ENCODE results near the gene ZSWIM1.

DNA sequence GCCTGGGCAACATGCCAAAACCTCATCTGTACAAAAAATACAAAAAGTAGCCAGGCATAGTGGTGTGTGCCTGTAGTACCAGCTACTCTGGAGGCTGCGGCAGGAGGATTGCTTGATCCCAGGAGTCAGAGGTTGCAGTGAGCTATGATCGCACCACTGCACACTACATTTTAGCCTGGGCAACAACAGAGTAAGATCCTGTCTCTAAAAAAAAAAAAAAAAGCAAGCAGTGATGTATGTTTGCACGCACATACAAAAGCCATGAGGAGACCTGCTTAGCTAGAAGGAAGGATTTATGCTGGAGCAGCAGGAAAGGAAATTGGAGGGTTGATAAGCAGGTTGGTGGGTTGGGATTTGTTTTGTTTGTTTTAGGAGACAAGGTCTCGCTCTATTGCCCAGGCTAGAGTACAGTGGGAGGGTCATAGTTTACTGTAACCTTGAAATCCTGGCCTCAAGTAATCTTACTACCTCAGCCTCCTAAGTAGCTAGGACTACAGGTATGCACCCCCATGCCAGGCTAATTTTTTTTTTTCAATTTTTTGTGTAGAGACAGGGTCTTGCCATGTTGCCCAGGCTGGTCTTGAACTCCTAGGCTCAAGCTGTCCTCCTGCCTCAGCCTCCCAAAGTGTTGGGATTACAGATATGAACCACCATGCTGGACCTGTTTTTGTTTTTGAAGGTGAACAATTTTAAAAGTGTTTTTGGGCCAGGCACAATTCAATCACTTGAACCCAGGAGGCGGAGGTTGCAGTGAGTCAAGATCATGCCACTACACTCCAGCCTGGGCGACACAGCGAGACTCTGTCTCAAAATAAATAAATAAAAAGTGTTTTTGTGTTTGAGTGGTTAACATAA, 19.6 kb upstream of the ZSWIM1 start:
- TF ChIP-seq EP300 (IDR thresholded peaks at IDR 0.05; ENCODE audit: borderline replicate concordance) (no peak), TAF1 (IDR thresholded peaks at IDR 0.05; ENCODE audit: low read depth) (no peak), CREB1 (IDR thresholded peaks at IDR 0.05; ENCODE audit: low read depth) (no peak), EGR1 (IDR thresholded peaks at IDR 0.05) (no peak), REST (IDR thresholded peaks at IDR 0.05; ENCODE audit: low read depth) (no peak), ZBTB7A (IDR thresholded peaks at IDR 0.05; ENCODE audit: low read depth) (no peak), CEBPB (IDR thresholded peaks at IDR 0.05) (no peak), YY1 (IDR thresholded peaks at IDR 0.05; ENCODE audit: low read depth) (no peak), FOXM1 (IDR thresholded peaks at IDR 0.05; ENCODE audit: borderline replicate concordance, low read depth) (no peak), NFIC (IDR thresholded peaks at IDR 0.05) (peak; percentile 55; the same call in 1 of the 2 replicates), RAD21 (IDR thresholded peaks at IDR 0.05; ENCODE audit: low read depth) (no peak)
